ENCODE results near the gene SERINC5. TPM values are rescaled to one million over a fixed set of nuclear protein-coding genes. Genes with fewer than 3 reads are reported as not detected.

Gene SERINC5
- total and polyA plus RNA-seq, 2 donors (not counting 3 experiments of a cell fraction or from before 2014, with no cell fraction given): 3.2 to 10.1 TPM

GRCh38 chr5:80193401-80193800 lies 62.4 kb downstream of the SERINC5 start:
- no peaks in the 10 kb centered on the region for H3K9me1 ChIP-seq (replicated peaks; ENCODE audit: control insufficient read depth, extremely low read depth, insufficient read depth, low read length)
- H4K20me1 ChIP-seq (replicated peaks; ENCODE audit: control insufficient read depth, extremely low read depth, insufficient read depth, low read length): no peaks in the 10 kb centered on the region
- ChIA-PET POLR2A (no interaction called here), CTCF (interaction anchor here (1.3 kb wide), 1 partner anchor 9 kb away, joined by 4 read pairs; no protein-coding TSS in a partner anchor)
- no peak overlapping the region for H3K27ac ChIP-seq (ENCODE audit: insufficient read depth, low read depth, low read length)
- DNase-seq (ENCODE audit: low read depth, low spot score) (no peak), FAIRE-seq (no peak)
- no peaks in the 10 kb centered on the region for H3K27me3 ChIP-seq (ENCODE audit: control insufficient read depth in 2 of 2, insufficient read depth in 2 of 2, low read length in 2 of 2)
- TF ChIP-seq MAX (IDR thresholded peaks at IDR 0.05; ENCODE audit: insufficient read depth, insufficient read length) (no peak), GATA2 (IDR thresholded peaks at IDR 0.05; ENCODE audit: insufficient read depth, insufficient read length, low read depth, low read length) (no peak), POLR2A (IDR thresholded peaks at IDR 0.05; ENCODE audit: low read depth, low read length) (no peak), FOS (IDR thresholded peaks at IDR 0.05; ENCODE audit: borderline replicate concordance, insufficient read depth, low read length) (no peak), POLR2AphosphoS5 (IDR thresholded peaks at IDR 0.05; ENCODE audit: insufficient read depth, low read depth, low read length) (no peak)
- TF ChIP-seq, protein P1, sequence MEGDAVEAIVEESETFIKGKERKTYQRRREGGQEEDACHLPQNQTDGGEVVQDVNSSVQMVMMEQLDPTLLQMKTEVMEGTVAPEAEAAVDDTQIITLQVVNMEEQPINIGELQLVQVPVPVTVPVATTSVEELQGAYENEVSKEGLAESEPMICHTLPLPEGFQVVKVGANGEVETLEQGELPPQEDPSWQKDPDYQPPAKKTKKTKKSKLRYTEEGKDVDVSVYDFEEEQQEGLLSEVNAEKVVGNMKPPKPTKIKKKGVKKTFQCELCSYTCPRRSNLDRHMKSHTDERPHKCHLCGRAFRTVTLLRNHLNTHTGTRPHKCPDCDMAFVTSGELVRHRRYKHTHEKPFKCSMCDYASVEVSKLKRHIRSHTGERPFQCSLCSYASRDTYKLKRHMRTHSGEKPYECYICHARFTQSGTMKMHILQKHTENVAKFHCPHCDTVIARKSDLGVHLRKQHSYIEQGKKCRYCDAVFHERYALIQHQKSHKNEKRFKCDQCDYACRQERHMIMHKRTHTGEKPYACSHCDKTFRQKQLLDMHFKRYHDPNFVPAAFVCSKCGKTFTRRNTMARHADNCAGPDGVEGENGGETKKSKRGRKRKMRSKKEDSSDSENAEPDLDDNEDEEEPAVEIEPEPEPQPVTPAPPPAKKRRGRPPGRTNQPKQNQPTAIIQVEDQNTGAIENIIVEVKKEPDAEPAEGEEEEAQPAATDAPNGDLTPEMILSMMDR (IDR thresholded peaks at IDR 0.05; ENCODE audit: extremely low read depth in 1 of 2, insufficient read depth in 1 of 2, low read depth in 1 of 2, low read length in 2 of 2): no peak
- no TSS peak for BruUV-seq (replicated peaks)
- H3K4me2 ChIP-seq (ENCODE audit: insufficient read depth, low read length): no peak overlapping the region
- no peak overlapping the region for H2AFZ ChIP-seq (ENCODE audit: low read depth, low read length)
- intact Hi-C loops (cut with micrococcal nuclease) (no loop called here), dilution Hi-C loops (cut with MboI; ENCODE audit: extremely low pct_ligation_motif_present, low sequenced_read_pairs) (no loop called here)
- no peaks in the 10 kb centered on the region for H3K9me3 ChIP-seq (replicated peaks; ENCODE audit: control insufficient read depth, insufficient read depth, low read length)
- no peak overlapping the region for H3K9ac ChIP-seq (replicated peaks; ENCODE audit: extremely low read depth, insufficient read depth, low read length)
- H3K4me3 ChIP-seq (replicated peaks in 1 of 3; ENCODE audit: insufficient read depth in 1 of 3, low read depth in 1 of 3, low read length in 3 of 3): no peak overlapping the region
- no peaks in the 10 kb centered on the region for H3K4me1 ChIP-seq (ENCODE audit: control insufficient read depth, extremely low read depth, insufficient read depth, low read length)
- H3K36me3 ChIP-seq (ENCODE audit: control insufficient read depth in 2 of 2, extremely low read depth in 1 of 2, insufficient read depth in 2 of 2, low read length in 2 of 2): no peaks in the 10 kb centered on the region
- H3K79me2 ChIP-seq (ENCODE audit: control insufficient read depth, insufficient read depth, low read length): no peaks in the 10 kb centered on the region

All from endothelial cell of umbilical vein (primary cell).